ENCODE data around the gene AP5Z1.

The AP5Z1 gene

DNA sequence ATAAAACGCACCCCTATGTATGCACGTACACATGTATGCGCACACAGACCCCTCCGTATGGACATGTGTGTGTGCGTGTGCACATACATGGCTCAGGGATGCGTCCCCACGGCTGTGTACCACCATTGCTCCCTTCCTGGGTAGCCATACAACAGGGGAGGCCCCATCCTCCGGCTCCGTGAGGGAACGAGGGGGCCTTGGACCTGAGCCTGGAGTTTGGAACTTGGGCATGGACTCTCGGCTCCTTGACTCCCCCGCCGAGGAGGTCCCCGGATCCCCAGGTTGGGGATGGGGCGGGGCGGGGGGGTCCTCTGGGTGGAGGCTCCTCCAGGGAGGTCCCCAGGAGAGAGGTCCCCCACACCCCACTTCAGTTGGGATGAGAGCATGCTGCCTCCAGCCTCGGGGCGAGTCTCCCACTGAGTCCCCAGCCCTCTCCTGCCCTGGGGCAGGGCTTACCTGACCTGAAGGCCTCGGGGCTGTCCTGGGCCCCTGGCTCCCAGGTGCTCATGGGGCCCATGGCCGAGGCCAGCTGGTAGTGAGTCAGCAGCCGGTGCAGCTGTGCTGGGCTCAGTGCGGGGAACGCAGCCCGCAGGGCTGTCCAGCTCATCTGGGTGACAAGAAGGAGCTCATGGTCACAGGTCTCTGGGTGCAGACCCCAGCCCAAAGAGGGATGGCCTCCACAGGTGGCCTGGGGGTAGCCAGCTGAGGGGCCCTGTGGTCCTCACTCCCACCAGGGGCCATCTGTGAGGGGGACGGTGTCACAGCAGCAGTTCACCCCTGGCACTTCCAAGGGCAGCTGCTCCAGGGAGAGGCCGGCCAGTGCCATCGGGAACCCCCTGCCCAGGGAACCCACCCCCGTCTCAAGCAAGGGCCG lies 29.9 kb downstream of the AP5Z1 start:
- Histone ChIP-seq H3K27ac (no peak overlapping the region), H3K9ac (ENCODE audit: insufficient read length) (no peak overlapping the region), H3K9me3 (ENCODE audit: low read depth, low read length) (no peaks in the 10 kb centered on the region), H3K4me3 (no peak overlapping the region), H3K36me3 (ENCODE audit: insufficient read depth, low read length) (no peaks in the 10 kb centered on the region)
- TF ChIP-seq EZH2 (IDR thresholded peaks at IDR 0.05) (no peak), FOXP2 (optimal IDR thresholded peaks at IDR 0.05; ENCODE audit: control extremely low read depth, extremely low read length, insufficient read depth) (no peak), POLR2AphosphoS5 (IDR thresholded peaks at IDR 0.05; ENCODE audit: borderline replicate concordance, low read depth, low read length) (no peak)
- no peak for DNase-seq (ENCODE audit: low read depth, low spot score)

GRCh38 chr7:4805984-4806300 lies 30.5 kb downstream of the AP5Z1 start:
- no peak for DNase-seq (ENCODE audit: low read depth, low spot score)
- no peaks in the 10 kb centered on the region for H3K36me3 ChIP-seq (ENCODE audit: insufficient read depth, low read length)
- TF ChIP-seq FOXP2 (optimal IDR thresholded peaks at IDR 0.05; ENCODE audit: control extremely low read depth, extremely low read length, insufficient read depth), result no peak
- no peak for TF ChIP-seq EZH2 (IDR thresholded peaks at IDR 0.05)
- TF ChIP-seq POLR2AphosphoS5 (IDR thresholded peaks at IDR 0.05; ENCODE audit: borderline replicate concordance, low read depth, low read length), result no peak
- no peak overlapping the region for H3K4me3 ChIP-seq
- H3K9ac ChIP-seq (ENCODE audit: insufficient read length), result no peak overlapping the region
- H3K27ac ChIP-seq, result no peak overlapping the region
- H3K9me3 ChIP-seq (ENCODE audit: low read depth, low read length), result no peaks in the 10 kb centered on the region

DNA sequence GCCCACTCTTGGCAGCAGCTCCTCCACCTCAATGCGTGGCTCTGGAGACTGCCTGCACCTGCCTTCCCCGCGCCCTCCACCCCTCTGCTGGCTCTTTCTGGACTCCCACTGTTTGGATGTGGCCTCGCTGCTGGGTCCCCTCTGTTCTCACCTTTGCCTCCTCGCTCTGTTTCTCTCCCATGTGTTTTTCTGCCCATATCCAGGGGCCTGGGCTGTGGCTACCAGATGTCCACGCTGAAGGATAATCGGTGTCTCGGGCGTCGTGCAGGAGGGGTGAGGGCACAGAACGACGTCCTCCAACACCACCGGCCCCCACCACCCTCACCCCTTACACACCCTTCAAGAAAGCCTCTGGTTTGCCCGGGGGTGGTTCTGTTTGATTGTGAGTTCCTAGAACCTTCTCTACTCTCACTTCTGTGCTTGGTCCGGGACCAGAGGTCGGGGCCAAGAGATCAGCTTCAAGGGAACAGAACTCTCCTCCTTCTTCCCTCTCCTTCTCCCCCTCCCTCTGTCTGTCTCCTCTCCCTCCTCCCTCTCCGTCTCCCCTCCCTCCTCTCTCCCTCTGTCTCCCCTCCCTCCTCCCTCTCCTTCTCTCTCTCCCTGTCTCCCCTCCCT lies 31.7 kb downstream of the AP5Z1 start:
- Histone ChIP-seq H3K36me3 (ENCODE audit: insufficient read depth, low read length) (no peaks in the 10 kb centered on the region), H3K27ac (no peak overlapping the region), H3K9ac (ENCODE audit: insufficient read length) (no peak overlapping the region), H3K9me3 (ENCODE audit: low read depth, low read length) (no peaks in the 10 kb centered on the region), H3K4me3 (no peak overlapping the region)
- DNase-seq (ENCODE audit: low read depth, low spot score), result no peak
- no peak for TF ChIP-seq FOXP2 (optimal IDR thresholded peaks at IDR 0.05; ENCODE audit: control extremely low read depth, extremely low read length, insufficient read depth)
- no peak for TF ChIP-seq POLR2AphosphoS5 (IDR thresholded peaks at IDR 0.05; ENCODE audit: borderline replicate concordance, low read depth, low read length)
- TF ChIP-seq EZH2 (IDR thresholded peaks at IDR 0.05), result no peak

- Histone ChIP-seq H3K36me3 (ENCODE audit: insufficient read depth, low read length) (no peaks in the 10 kb centered on the region), H3K9ac (ENCODE audit: insufficient read length) (no peak overlapping the region), H3K27ac (no peak overlapping the region), H3K9me3 (ENCODE audit: low read depth, low read length) (no peaks in the 10 kb centered on the region), H3K4me3 (no peak overlapping the region)
- no peak for DNase-seq (ENCODE audit: low read depth, low spot score)
- no peak for TF ChIP-seq POLR2AphosphoS5 (IDR thresholded peaks at IDR 0.05; ENCODE audit: borderline replicate concordance, low read depth, low read length)
These were observed 32.2 kb downstream of the AP5Z1 start for GRCh38 chr7:4807598-4808016.

DNA sequence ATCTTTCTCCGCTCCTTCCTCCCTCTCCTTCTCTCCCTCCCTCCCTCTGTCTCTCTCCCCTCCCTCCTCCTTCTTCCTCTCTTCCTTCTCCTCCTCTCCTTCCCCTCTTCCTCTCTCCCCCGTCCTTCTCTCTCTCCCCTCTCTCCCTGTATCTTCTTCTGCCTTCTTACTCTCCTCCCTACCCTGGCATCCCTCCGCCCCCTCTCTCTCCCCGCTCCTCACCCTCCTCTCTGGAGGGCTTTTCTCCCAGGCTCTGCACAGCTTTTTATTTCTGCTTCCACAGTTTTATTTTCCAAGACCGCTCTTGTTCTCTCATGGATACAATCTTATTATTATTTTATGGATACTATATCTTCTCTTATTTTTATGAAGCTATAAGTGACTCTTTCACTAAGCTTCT lies 32.6 kb downstream of the AP5Z1 start:
- TF ChIP-seq FOXP2 (optimal IDR thresholded peaks at IDR 0.05; ENCODE audit: control extremely low read depth, extremely low read length, insufficient read depth) (no peak), POLR2AphosphoS5 (IDR thresholded peaks at IDR 0.05; ENCODE audit: borderline replicate concordance, low read depth, low read length) (no peak), EZH2 (IDR thresholded peaks at IDR 0.05) (no peak)
- Histone ChIP-seq H3K9ac (ENCODE audit: insufficient read length) (no peak overlapping the region), H3K9me3 (ENCODE audit: low read depth, low read length) (no peaks in the 10 kb centered on the region), H3K27ac (no peak overlapping the region), H3K36me3 (ENCODE audit: insufficient read depth, low read length) (no peaks in the 10 kb centered on the region), H3K4me3 (no peak overlapping the region)
- DNase-seq (ENCODE audit: low read depth, low spot score), result no peak

DNA sequence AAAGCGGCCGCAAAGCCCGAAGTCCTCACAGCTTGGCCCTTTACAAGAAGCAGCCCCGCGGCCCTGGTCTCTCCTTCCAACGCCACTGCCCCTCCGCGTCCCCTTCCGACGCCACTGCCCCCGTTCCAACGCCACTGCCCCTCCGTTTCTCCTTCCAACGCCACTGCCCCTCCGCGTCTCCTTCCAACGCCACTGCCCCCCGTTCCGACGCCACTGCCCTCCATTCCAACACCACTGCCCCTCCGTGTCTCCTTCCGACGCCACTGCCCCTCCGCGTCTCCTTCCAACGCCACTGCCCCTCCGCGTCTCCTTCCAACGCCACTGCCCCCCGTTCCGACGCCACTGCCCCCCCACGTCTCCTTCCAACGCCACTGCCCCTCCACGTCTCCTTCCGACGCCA lies 33.1 kb downstream of the AP5Z1 start:
- TF ChIP-seq FOXP2 (optimal IDR thresholded peaks at IDR 0.05; ENCODE audit: control extremely low read depth, extremely low read length, insufficient read depth) (no peak), EZH2 (IDR thresholded peaks at IDR 0.05) (no peak), POLR2AphosphoS5 (IDR thresholded peaks at IDR 0.05; ENCODE audit: borderline replicate concordance, low read depth, low read length) (no peak)
- Histone ChIP-seq H3K9me3 (ENCODE audit: low read depth, low read length) (no peaks in the 10 kb centered on the region), H3K36me3 (ENCODE audit: insufficient read depth, low read length) (no peaks in the 10 kb centered on the region), H3K4me3 (no peak overlapping the region), H3K9ac (ENCODE audit: insufficient read length) (no peak overlapping the region), H3K27ac (no peak overlapping the region)
- no peak for DNase-seq (ENCODE audit: low read depth, low spot score)

- Histone ChIP-seq H3K27ac (no peak overlapping the region), H3K4me3 (no peak overlapping the region), H3K9ac (ENCODE audit: insufficient read length) (no peak overlapping the region), H3K36me3 (ENCODE audit: insufficient read depth, low read length) (no peaks in the 10 kb centered on the region), H3K9me3 (ENCODE audit: low read depth, low read length) (no peaks in the 10 kb centered on the region)
- TF ChIP-seq POLR2AphosphoS5 (IDR thresholded peaks at IDR 0.05; ENCODE audit: borderline replicate concordance, low read depth, low read length), result no peak
- no peak for TF ChIP-seq EZH2 (IDR thresholded peaks at IDR 0.05)
- no peak for TF ChIP-seq FOXP2 (optimal IDR thresholded peaks at IDR 0.05; ENCODE audit: control extremely low read depth, extremely low read length, insufficient read depth)
- no peak for DNase-seq (ENCODE audit: low read depth, low spot score)
These were observed 33.7 kb downstream of the AP5Z1 start for GRCh38 chr7:4809091-4809591.

- no peaks in the 10 kb centered on the region for H3K9me3 ChIP-seq (ENCODE audit: low read depth, low read length)
- no peaks in the 10 kb centered on the region for H3K36me3 ChIP-seq (ENCODE audit: insufficient read depth, low read length)
- no peak overlapping the region for H3K9ac ChIP-seq (ENCODE audit: insufficient read length)
- no peak overlapping the region for H3K27ac ChIP-seq
- TF ChIP-seq EZH2 (IDR thresholded peaks at IDR 0.05) (no peak), FOXP2 (optimal IDR thresholded peaks at IDR 0.05; ENCODE audit: control extremely low read depth, extremely low read length, insufficient read depth) (no peak), POLR2AphosphoS5 (IDR thresholded peaks at IDR 0.05; ENCODE audit: borderline replicate concordance, low read depth, low read length) (no peak)
- no peak for DNase-seq (ENCODE audit: low read depth, low spot score)
- no peak overlapping the region for H3K4me3 ChIP-seq
These were observed 34.2 kb downstream of the AP5Z1 start for GRCh38 chr7:4809666-4810065.

Measured in SK-N-MC (cell line).